ENCODE results near the gene SPSB1. TPM values are rescaled to one million over a fixed set of nuclear protein-coding genes. Genes with fewer than 3 reads are reported as not detected.

Gene SPSB1
- total and polyA plus RNA-seq, 2 of the 4 experiments (the other 2 are of a cell fraction) = 16.7 to 19.8 TPM

DNA sequence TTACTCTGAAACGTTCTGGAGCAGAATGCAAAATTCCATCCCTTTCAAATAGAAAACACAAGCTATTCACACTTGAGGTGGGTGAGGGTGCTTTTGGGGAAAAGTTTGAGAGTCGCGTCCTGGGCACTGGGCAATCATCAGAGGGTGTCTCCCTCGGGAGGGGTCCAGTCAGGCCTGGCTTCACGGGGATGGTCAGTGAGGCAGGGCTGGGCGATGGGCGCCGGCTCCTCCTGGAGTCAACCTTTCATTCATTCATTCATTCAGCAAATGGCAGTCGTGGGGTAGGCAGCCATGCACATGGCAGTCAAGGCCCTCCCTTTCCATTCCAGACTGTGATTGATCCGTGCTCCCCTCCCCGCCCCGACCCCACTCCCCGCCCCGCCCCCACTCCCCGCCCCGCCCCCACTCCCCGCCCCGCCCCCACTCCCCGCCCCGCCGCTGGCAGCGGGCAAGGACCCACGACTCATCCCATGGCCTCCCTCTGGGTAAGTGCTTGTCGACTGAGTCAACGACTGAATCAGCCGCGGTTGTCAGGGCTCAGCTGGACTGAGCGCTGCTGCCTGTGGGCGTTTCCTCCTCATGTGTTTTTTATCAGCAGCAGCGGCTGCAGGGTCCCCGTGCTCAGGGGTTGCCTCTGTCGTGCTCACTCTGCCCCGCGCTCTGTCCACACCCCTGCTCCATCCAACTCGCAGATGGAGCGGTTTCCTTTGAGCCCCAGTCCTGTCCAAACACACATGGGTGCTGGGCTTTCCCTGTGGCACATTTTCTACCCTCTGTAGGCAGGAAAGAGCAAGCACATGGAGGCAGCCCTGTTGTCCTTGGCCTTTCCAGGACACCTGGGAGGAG is 12.5 kb upstream of the SPSB1 start (continued):
- TF ChIP-seq, protein P1, sequence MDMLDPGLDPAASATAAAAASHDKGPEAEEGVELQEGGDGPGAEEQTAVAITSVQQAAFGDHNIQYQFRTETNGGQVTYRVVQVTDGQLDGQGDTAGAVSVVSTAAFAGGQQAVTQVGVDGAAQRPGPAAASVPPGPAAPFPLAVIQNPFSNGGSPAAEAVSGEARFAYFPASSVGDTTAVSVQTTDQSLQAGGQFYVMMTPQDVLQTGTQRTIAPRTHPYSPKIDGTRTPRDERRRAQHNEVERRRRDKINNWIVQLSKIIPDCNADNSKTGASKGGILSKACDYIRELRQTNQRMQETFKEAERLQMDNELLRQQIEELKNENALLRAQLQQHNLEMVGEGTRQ (IDR thresholded peaks at IDR 0.05; ENCODE audit: low read depth, low read length) = no peak
- TF ChIP-seq NFE2L2 (IDR thresholded peaks at IDR 0.05; ENCODE audit: low read depth, low read length) = no peak

All from IMR-90 (cell line).